Right lobe of liver (tissue), 4 donors: ENCODE measurements around the gene R3HCC1L.

Source experiments
- POLR2A ChIP-seq: fragments of 450-650 bp; IDR thresholded peaks from one replicate; pipeline ENCODE4 v1.6.1; 2017; ENCODE audit warnings: antibody characterized with exemption, mild to moderate bottlenecking
- TF ChIP-seq, protein P1 (sequence below), 4 donors: fragments of 200-600 bp in 3 of 4; fragments of 450-650 bp in 1 of 4; IDR thresholded peaks; one replicate each; pipeline versions ENCODE4 v1.5.1 to v1.8.0; 2016 to 2022; ENCODE audit warnings: antibody characterized with exemption in 4 of 4, mild to moderate bottlenecking in 2 of 4
- donor health status: DM: no; HTN: no; CAD: no.
- donor health status: DM: no; HTN: no; CAD: no.
- donor health status: DM: no; HTN: yes; CAD: no.

DNA sequence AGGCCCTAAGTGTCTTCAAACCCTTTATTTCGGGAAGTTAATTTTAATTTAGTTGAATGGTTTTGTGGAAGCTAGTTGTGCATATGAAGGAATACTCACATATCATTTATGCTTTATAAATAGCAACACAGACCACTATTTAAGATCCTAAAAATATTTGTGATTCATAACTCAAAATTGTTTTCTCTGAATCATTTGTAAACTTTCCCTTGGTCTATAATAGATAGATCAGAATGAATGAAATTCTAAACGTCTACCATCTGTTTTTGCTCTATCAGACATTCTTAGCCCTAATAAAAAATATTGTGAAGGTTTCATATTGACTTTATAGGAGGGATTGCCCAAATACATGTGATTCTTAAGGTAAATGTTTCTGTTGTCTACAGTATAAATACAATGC lies 90.1 kb downstream of the R3HCC1L start:
- TF ChIP-seq, protein P1, sequence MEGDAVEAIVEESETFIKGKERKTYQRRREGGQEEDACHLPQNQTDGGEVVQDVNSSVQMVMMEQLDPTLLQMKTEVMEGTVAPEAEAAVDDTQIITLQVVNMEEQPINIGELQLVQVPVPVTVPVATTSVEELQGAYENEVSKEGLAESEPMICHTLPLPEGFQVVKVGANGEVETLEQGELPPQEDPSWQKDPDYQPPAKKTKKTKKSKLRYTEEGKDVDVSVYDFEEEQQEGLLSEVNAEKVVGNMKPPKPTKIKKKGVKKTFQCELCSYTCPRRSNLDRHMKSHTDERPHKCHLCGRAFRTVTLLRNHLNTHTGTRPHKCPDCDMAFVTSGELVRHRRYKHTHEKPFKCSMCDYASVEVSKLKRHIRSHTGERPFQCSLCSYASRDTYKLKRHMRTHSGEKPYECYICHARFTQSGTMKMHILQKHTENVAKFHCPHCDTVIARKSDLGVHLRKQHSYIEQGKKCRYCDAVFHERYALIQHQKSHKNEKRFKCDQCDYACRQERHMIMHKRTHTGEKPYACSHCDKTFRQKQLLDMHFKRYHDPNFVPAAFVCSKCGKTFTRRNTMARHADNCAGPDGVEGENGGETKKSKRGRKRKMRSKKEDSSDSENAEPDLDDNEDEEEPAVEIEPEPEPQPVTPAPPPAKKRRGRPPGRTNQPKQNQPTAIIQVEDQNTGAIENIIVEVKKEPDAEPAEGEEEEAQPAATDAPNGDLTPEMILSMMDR (IDR thresholded peaks at IDR 0.05), result no peak
- no peak for TF ChIP-seq POLR2A
